Suprapubic skin (tissue), 3 donors: Measurements from ENCODE around the gene GNPAT.

Experiments used
- CTCF ChIP-seq, 2 donors: fragments of 200-600 bp in 1 of 2; fragments of 450-650 bp in 1 of 2; sonication (generic) in 1 of 2; IDR thresholded peaks; one replicate each; pipeline ENCODE4 v1.5.1; 2016 to 2019; ENCODE audit warnings: antibody characterized with exemption in 2 of 2, mild to moderate bottlenecking in 1 of 2, moderate library complexity in 1 of 2
- POLR2AphosphoS5 ChIP-seq, 3 donors: sonication (generic); formaldehyde crosslinking; IDR thresholded peaks; one replicate each; pipeline ENCODE4 v1.6.1; 2017; ENCODE audit warnings: antibody characterized with exemption in 3 of 3

DNA sequence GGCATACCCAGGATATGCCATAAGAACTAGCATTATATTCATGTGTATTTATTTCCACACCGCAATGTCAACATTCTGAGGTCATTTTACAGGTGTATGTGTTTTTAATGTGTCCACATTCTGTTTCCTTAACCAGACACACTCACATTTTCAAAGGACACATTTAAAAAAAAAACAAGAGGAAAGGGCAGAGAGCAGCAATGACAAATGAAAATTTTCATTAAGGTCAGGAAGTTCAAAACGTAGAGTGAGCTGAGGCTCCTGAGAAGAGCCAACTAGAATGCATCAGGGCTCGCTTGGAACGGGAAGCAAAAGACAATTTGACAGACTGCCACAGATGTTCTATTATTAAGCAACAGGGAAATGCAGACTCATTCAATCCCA lies 4.8 kb upstream of the GNPAT start:
- TF ChIP-seq POLR2AphosphoS5 (IDR thresholded peaks at IDR 0.05) (no peak), CTCF (IDR thresholded peaks at IDR 0.05) (no peak)
